Myocyte (in vitro differentiated cells): ENCODE results near the gene THSD7A. TPM values are rescaled to one million over a fixed set of nuclear protein-coding genes. Genes with fewer than 3 reads are reported as not detected.

Experiments used
- DNase-seq: peaks from one replicate; pipeline ENCODE4 v3.0.0-alpha.2; 2012; ENCODE audit warnings: low read depth
- total RNA-seq: library from RNA; depleted of rRNA; stranded (reverse); fragments of >200 nt; gene quantifications from 2 replicates; pipeline ENCODE4 v1.2.3, GENCODE V29; 2014

The THSD7A gene
- total RNA-seq, 1 donor from 2014 or later: not detected

DNA sequence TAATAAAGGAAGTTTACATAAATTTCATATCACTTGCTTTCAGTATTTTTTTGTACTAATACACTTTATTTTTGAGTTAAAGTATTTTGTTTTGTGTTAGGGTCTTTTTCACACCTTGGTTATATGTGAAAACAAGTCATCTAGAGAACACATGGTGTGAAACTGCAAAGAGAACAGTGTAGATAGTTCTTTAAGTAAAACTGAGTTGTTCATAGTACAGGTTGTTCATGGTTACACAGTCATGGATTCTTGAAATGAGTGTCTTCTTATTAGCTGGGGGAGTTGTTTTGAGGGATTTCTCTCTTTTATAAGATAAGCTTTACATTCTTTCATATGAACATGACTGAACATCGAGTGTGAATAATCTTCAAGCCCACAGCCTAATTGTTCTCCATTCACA lies 244.2 kb downstream of the THSD7A start:
- no peak for DNase-seq

DNA sequence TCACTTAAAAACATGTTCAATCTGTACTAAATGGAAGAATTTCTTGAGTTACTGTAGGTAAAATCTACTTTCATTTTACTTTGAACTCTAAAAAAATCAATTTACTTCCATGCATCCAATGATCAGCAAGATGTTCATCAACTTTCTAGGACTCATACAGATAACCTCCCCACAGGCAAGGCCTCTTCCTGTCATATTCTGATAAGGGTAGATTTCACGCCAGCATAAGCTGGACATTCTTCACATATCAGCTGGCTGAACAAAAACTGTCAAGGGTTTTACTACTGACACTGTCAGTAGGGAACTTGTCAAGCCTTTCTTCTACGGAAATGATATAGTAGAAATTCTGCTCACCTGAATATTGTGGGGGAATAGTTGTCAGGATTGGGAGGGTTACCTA lies 244.9 kb downstream of the THSD7A start:
- DNase-seq: no peak

DNA sequence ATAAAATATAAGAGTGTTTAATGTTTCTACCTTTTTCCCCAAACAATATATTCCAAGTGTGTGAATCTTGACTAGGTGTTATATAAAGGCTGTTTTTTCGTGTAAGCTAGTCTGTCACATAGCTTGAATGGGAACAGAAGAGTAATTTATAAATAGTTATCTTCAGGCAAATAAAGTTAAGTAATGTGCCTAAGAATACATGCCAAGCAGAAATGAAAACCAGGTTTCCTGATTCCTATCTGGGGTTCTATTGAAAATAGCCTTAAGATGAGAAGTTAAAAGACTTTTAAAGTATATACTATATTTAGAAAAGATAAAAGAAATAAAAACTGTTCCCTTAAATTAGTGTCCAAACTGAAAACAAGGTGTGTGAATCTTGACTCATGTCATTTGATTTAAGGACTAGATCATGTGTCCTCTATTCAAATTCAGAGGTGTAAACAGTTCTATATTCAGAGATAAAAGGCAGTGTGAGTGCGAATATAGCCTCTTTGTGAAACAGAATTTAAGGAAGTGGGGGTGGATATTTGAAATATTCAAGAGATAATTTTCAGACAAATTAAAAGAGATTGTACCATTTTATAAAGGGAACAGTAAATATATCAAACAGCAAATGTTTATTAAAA lies 247.5 kb downstream of the THSD7A start:
- DNase-seq: no peak

DNA sequence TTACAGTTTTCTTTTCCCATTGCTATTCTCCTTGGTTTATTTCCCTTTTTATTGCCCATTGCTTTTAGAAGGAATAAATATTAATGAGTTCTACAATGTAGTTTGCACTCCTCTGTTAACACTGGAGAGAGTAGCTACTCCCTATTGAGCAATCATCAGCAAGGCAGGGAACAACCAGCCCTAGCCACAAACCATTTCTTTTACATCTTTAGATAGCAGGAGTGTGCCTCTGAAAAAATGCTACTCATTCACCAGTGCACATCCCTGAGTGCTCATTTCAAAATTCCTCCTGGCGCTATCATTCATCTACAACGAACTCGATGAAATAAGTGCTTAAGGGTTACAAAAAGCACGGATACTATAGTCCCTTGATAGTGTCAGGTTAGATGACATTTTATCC lies 252.9 kb downstream of the THSD7A start:
- DNase-seq: no peak

DNA sequence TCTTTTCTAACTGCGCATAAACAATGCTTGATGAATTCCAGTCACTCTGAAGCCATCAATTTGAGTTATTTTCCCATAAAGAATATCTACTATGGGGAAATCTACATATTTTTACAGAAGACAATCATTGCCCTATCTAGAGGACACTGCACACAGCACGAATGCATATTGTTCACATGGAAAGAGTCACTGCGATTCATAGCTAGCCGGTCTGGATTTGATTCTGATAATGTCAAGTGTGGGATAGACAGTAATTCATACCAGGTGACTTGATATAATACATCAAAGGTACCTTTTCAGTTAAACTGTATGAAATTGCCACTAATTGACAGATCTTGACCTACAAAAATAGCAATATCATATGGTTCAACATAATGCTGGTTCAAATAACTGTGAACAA lies 255.7 kb downstream of the THSD7A start:
- no peak for DNase-seq

DNA sequence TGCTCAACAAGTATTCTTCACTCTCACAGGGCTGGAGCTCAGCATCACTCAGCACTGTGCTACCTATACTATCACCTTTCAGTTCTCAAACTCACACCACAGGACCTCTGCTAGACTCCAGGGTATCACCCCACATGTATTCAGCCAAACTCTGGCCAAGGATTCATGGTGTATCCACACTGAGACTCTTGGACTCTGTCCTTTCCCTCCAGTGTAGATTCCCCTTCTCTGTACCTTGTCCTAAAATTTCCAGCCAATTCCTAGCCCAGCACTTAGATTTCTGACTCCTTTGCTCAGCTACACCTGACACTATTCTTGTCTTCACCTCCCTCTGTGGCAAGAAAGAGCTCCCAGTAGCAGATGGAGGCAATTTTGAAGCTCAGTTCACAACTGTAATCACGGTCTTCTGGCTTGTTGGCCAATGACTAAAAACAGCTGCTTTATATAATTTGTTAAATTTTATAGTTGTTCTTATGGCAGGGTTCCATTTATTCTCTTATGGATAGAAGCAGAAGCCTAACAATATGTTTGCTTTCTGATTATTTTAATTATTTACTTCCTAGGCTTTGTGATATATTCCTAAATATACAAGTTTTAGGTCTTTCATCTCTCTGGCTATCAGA lies 258.8 kb downstream of the THSD7A start:
- no peak for DNase-seq

DNA sequence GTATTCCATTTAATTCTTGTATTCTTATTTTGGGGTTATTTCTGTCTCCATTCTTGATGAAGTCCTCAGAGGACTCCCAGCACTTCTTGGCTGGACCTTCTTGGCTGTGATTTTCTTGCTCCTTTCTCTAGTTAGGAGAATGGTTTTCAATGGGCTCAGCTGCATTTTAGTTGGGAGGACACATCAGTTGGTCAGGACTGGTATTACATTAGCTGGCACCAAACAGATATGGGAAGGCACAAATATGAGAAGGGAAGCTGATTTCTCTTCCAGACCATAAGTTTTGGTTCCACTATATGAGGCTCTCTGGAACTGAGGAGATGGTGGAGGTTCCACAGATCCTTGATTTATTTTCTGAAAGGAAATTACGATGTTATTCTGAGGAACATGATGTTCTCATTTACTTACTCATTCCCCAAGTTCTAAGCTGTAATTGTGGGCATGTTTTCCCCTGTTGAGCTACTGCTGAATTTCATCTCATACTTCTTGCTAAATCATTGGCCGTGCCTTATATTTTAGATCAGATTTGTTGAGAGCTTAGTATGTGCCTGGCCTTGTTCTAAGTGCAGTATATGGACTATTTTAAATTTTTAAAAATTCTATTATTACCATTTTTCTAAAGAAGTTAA lies 261.0 kb downstream of the THSD7A start:
- no peak for DNase-seq

DNA sequence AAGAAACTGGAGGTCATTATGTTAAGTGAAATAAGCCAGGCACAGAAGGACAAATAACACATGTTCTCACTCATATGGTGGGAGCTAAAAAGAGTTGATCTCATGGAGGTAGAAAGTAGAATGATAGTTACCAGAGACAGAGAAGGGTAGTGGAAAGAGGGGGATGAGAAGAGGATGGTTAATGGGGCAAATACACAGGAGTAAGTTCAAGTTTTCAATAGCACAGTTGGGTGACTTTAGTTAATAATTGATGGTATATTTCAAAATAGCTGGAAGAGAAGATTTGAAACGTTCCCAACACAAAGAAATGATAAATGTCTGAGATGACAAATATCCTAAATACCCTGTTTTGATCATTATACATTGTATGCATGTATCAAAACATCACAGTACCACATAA lies 261.8 kb downstream of the THSD7A start:
- DNase-seq: no peak

DNA sequence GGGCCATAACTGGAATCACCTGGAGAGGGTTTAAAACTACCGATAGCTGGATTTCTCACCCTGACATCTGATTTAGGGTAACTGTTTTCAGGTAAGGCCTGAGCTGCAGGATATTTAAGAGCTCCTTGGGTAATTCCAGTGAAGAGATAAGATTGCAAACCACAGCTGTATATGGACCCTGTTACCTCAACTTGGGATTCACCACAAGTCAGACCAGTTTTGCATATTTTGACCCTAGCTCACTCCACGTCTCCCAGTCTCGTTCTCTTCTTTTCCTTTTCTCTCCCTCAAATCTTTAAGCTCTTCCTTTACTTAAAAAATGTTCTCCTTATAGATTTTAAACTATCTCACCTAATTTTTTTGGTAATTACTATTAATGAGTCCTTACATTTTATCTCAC lies 264.4 kb downstream of the THSD7A start:
- no peak for DNase-seq

DNA sequence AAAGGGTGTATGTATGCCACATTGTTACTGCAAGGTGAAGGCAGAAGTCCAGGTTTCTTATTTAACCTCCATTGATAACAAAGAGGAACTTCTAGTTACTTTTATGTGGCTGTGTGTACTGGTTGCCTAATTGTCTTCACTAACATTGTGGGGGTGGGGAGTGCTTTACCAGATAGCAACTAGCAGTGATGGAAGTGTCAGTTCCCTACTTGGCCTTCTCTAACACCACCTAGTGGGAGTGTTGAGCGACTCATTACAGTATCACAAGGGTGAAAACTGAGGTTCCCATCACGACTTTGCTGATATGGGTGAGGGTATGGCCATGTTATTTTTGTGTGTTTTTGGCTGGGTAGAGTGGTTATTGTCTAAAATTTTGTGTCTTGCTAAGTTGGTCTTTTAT lies 274.4 kb downstream of the THSD7A start:
- no peak for DNase-seq

DNA sequence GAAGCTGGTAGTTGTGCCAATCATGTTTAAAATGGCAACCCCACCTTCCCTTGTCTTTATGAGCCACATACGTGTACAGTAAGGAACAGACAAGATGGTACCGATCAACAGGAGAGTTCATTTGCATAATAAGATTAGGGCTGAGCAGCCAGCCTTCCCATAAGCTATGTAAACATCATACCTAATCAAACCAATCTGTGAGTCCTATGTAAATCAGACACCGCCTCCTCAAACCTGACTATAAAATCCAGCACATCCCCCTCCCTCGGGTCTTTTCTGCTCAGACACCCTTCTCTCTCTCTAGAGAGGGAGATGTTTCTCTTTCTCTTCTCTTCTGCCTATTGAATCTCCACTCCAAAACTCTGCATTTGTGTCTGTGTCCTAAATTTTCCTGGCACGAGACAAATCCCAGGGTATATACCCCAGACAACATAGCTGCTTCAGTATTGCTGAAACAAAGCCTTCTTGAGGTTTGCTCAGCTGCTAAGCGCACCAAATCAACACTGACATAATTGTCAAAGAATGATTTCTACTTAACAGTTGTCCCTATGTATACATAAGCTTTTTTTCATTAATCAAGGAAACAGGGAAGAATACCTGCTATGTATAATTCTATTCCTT lies 279.2 kb downstream of the THSD7A start:
- no peak for DNase-seq

DNA sequence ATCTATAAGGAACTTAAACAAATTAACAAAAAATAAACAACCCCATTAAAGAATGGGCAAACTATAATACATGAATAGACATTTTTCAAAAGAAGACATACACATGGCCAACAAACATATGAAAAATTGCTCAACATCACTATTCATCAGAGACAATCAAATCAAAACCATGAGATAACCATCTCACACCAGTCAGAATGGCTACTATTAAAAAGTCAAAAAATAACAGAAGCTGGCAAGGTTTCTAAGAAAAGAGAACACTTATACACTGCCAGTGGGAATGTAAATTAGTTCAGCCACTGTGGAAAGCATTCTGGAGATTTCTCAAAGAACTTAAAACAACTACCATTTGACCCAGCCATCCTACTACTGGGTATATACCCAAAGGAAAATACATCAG lies 280.5 kb downstream of the THSD7A start:
- DNase-seq: no peak

DNA sequence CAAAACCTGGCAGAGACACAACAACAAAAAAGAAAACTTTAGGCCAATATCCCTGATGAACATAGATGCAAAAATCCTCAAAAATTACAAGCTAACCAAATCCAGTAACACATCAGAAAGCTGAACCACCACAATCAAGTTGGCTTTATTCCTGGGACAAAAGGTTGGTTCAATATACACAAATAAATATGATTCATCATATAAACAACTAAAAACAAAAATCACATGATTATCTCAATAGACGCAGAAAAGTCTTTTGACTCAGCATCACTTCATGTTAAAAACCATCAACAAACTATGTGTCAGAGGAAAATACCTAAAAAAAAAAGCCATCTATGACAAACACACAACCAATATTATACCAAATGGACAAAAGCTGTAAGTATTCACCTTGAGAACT lies 283.5 kb downstream of the THSD7A start:
- no peak for DNase-seq

DNA sequence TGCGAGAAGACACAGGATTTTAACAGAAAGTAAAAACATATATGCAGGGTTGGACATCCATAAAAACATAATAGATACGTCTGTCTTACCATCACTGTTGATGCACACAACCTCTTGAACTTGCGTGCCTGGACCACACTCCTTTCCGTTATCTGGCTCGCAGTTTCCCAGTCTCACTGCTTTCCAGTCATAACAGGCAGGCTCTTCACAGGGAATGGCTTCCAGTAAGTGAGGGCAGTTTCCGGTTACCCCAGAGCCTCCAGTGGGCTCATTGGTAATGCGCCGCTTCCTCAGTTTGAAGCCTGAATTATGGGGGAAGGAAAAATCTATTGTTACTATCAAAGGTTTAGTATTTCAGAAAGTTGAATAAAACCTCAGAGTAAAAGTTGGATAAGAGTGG lies 290.7 kb downstream of the THSD7A start:
- DNase-seq: no peak

DNA sequence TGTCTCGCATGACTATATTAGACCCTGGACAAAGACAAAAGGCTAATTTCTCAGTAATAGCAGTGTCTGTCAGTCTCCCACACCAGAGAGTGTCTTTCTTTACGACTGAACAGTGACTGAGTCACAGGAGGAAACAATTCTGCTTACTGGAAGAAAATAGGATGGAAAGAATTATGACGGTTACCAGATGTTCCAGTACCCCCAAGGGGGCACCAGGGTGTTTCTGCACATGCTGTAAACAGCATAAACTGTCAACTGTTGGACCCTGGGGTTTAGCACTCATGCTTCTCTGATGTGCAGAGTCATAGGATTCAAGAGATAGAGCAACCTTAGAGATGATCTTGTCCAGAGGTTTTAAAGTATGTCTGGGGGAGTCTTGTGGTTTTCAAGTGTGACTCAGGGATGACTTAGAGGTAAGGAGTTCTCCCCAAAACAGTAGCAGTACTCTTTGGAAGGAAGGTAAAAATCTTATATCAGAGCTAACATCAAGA lies 291.7 kb downstream of the THSD7A start:
- no peak for DNase-seq

DNA sequence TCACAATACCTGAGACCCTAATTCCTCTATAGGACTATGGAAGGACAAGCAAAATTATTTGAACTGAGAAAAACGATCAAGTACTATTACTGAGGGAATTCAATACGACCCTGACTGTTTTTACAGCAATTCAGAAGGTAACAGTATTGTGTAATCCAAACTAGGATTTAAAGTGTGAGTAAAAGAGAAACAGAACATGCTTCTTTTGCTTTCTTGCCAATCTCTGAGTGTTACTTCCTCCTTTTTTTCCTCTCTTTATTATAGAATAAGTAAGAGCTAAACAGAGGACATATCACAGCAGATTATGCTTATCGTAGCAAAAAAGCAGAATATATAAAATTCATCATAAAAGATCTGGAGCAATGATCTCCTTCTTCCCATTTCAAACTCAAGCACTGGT lies 292.1 kb downstream of the THSD7A start:
- no peak for DNase-seq

DNA sequence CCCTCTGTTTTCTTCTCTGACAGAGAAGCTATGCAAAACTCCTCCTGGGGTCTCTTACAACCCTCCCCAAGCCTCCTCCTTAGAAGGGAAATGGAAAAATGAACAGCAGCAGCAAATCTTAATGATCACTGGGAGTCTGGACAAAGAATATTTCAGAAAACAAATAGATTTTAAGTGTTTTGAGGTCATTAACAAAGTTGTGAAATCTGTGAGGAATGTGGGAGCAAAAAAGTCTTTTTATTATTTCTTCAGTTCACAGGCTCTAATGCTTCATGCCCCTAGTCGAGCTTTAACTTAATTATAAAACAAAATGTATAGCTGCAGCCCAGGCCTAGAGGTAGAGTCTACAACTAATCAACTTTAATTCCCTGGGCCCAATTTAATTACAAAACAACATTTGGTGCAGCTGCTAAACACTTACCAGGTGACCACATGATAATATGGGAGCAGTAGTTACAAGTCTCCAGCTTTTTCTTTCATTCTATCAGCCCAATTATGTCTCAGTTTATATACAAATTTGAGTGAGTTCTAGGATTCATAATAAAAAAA lies 293.2 kb downstream of the THSD7A start:
- DNase-seq: no peak

DNA sequence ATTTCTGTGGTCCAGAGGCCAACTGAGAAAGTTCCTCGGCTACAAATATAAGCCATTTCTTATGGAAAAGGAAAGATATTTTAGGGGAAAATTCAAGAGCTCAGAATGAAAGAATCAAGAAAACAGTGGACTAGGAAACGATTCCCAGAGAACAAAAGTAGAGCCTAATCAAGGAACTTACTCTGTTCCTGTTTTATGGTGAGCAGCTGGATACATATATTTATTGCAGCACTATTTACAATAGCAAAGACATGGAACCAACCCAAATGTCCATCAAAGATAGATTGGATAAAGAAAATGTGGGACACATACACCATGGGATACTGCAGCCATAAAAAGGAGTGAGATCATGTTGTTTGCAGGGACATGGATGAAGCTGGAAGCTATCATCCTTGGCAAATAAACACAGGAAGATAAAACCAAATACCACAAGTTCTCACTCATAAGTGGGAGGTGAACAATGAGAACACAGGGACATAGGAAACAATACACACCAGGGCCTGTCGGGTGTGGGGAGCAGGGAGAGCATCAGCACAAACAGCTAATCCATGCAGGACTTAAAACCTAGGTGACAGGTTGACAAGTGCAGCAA lies 298.7 kb downstream of the THSD7A start:
- no peak for DNase-seq

DNA sequence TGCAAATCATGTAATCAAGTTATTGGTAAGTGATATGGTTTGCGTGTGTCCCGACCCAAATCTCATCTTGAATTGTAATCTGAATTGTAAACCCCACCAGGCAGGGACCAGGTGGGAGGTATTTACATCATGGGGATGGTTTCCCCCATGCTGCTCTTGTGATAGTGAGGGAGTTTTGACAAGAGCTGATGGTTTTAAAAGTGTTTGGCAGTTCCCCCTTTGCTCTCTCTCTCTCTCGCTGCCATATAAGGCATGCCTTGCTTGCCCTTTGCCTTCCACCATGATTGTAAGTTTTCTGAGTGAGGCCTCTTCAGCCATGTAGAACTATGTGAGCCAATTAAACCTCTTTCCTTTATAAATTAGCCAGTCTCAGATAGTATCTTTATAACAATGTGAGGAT lies 302.6 kb downstream of the THSD7A start:
- DNase-seq: no peak

DNA sequence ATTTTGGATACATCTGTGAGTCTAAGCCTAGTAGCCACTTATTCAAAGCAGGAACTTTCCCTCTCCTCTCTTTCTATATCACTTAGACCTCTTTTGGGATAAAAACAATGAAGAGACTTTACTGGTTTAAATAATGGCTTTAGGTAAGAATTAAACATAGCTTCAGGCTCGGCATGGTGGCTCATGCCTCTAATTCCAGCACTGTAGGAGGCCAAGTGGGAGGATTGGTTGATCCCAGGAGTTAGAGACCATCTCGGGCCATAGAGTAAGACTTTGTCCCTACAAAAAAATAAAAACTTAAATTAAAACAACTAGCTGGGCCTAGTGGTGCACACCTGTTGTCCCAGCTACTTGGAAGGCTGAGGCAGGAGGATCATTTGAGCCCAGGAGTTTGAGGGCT lies 304.3 kb downstream of the THSD7A start:
- no peak for DNase-seq

DNA sequence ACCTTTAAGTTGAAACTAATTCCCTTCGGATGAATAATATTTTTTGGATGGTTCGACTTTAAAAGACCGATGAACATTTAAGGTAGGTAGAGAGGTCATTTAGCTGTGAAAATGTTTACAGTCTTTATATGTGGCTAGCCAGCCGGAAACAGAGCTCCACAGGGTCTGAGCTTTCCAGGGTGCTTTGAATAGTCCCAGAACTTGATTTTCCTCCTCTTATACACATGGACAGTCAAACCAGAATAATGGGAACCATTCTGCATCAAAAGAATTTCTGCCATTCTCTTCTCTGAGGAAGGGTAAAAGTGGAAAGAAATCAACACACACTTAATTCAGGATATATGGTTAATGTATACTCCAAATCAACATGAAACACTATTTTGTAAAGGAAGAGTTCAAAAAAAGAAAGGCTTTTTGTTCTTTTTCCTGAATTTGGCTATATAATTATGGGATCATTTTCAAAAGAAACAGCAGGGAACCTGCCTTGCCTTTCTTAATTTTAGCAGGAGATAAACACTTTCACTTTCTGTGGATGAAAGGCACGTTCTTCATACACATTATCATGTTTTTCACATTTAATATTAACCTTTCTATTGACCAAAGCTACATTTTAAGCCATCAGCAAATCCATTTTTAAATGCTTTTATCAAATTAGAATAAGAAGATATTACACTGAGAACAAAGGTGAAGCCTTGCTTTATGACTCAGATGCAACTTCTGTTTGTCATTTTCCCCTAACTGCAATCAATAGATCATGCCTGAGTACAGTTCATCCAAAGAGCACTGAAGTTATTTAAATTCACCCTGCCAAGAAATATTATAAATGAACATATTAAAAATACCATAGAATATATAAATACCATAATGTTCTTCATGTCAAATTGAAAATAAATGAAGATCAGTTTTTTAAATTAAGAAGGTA lies 307.3 kb downstream of the THSD7A start:
- DNase-seq: no peak
